ENCODE results near the gene OR4D2.

The OR4D2 gene

DNA sequence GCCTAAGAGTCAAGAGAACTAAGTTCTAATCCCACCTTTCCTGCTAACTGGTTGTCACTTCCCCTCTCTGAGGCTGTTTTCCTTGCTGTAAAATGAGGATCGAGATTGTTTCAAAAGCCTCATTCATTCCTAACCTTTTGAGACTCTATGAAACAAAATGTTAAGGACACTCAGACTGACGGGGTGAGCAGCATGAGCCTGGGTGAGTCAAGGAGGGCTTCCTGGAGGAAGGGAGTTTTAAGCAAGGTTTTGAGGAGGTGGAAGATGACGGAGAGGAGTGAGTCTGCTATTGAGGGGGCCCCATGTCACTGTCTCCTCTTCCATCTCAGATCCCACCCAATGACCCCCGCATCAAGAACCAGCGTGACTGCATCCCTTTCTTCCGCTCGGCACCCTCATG, 29.8 kb downstream of the OR4D2 start:
- no peak overlapping the region for H3K4me3 ChIP-seq (ENCODE audit: low read depth in 1 of 2, low read length in 1 of 2)
- H3K36me3 ChIP-seq = no peaks in the 10 kb centered on the region
- H3K27me3 ChIP-seq = peaks cover 17% of the 10 kb centered on the region
- H3K9me3 ChIP-seq = no peaks in the 10 kb centered on the region
- H3K27ac ChIP-seq = no peak overlapping the region
- H3K4me1 ChIP-seq (ENCODE audit: control insufficient read depth in 1 of 2, insufficient read depth in 1 of 2, low read depth in 1 of 2, low read length in 1 of 2) = no peaks in the 10 kb centered on the region
- TF ChIP-seq, protein P1, sequence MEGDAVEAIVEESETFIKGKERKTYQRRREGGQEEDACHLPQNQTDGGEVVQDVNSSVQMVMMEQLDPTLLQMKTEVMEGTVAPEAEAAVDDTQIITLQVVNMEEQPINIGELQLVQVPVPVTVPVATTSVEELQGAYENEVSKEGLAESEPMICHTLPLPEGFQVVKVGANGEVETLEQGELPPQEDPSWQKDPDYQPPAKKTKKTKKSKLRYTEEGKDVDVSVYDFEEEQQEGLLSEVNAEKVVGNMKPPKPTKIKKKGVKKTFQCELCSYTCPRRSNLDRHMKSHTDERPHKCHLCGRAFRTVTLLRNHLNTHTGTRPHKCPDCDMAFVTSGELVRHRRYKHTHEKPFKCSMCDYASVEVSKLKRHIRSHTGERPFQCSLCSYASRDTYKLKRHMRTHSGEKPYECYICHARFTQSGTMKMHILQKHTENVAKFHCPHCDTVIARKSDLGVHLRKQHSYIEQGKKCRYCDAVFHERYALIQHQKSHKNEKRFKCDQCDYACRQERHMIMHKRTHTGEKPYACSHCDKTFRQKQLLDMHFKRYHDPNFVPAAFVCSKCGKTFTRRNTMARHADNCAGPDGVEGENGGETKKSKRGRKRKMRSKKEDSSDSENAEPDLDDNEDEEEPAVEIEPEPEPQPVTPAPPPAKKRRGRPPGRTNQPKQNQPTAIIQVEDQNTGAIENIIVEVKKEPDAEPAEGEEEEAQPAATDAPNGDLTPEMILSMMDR (IDR thresholded peaks at IDR 0.05) = no peak

DNA sequence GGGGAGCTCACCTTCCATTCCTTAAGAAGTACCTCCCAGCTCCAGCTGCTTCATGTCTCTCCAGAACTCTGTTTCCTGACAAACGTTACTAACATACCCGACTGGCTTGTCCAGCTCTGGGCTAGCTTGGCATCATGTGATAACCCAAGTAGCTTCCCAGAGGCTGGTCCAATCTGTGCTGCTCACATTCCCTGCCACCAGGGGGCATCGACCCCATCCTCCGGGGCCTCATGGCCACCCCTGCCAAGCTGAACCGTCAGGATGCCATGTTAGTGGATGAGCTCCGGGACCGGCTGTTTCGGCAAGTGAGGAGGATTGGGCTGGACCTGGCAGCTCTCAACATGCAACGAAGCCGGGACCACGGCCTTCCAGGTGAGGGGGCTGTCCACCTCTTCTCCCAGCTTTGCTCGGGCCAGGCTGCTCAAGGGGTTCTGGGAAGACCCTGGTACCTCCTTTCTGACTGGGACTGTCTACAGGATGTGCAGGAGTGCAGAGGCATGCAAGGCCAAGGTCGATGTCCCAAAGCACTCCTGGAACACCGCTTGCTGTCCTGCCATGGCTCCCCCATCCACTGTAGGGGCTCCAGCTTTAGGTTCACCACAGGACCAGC, 33.3 kb downstream of the OR4D2 start:
- peaks cover 17% of the 10 kb centered on the region for H3K27me3 ChIP-seq
- TF ChIP-seq, protein P1 (IDR thresholded peaks at IDR 0.05) = no peak
- H3K27ac ChIP-seq = no peak overlapping the region
- no peaks in the 10 kb centered on the region for H3K36me3 ChIP-seq
- H3K9me3 ChIP-seq = no peaks in the 10 kb centered on the region
- H3K4me3 ChIP-seq (ENCODE audit: low read depth in 1 of 2, low read length in 1 of 2) = no peak overlapping the region
- no peaks in the 10 kb centered on the region for H3K4me1 ChIP-seq (ENCODE audit: control insufficient read depth in 1 of 2, insufficient read depth in 1 of 2, low read depth in 1 of 2, low read length in 1 of 2)

DNA sequence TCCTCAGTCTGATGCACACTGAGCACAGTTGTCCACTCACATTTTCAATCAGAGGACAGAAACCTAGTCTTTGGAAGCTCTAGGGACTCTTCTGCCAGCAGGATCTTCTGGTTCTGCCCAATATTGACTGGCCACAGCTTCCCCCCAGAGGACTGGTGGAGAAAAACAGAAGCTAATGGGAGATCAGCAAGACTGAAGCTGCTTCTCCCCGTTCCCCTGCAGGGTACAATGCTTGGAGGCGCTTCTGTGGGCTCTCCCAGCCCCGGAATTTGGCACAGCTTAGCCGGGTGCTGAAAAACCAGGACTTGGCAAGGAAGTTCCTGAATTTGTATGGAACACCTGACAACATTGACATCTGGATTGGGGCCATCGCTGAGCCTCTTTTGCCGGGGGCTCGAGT, 36.1 kb downstream of the OR4D2 start:
- Histone ChIP-seq H3K27ac (no peak overlapping the region), H3K27me3 (peaks cover 14% of the 10 kb centered on the region), H3K36me3 (peaks cover 8% of the 10 kb centered on the region), H3K9me3 (no peaks in the 10 kb centered on the region), H3K4me3 (ENCODE audit: low read depth in 1 of 2, low read length in 1 of 2) (no peak overlapping the region), H3K4me1 (ENCODE audit: control insufficient read depth in 1 of 2, insufficient read depth in 1 of 2, low read depth in 1 of 2, low read length in 1 of 2) (no peaks in the 10 kb centered on the region)
- TF ChIP-seq, protein P1 (IDR thresholded peaks at IDR 0.05) = no peak

DNA sequence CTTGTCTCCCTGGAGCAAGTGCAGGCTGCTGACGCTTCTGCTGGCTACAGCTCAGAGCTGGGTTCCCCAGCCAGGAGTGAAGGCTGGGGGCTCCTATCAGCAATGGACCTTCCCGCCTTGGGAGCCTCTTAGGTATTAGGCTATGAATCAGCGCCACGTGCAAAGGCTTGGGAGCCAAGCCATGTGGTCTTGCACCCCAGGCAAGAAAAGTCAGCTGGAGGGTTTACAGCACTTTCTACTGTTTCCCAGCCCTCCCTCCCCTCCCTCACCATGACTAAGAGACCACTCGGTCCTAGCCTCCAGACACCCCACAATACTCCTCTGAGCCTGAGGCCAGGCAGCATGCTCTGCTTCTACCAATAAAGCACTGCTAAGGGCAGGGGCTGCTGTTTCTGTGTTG, 38.0 kb downstream of the OR4D2 start:
- Histone ChIP-seq H3K4me1 (ENCODE audit: control insufficient read depth in 1 of 2, insufficient read depth in 1 of 2, low read depth in 1 of 2, low read length in 1 of 2) (no peaks in the 10 kb centered on the region), H3K27me3 (peaks cover 5% of the 10 kb centered on the region), H3K4me3 (ENCODE audit: low read depth in 1 of 2, low read length in 1 of 2) (no peak overlapping the region), H3K36me3 (peaks cover 9% of the 10 kb centered on the region), H3K27ac (no peak overlapping the region), H3K9me3 (no peaks in the 10 kb centered on the region)
- TF ChIP-seq, protein P1 (IDR thresholded peaks at IDR 0.05) = no peak

DNA sequence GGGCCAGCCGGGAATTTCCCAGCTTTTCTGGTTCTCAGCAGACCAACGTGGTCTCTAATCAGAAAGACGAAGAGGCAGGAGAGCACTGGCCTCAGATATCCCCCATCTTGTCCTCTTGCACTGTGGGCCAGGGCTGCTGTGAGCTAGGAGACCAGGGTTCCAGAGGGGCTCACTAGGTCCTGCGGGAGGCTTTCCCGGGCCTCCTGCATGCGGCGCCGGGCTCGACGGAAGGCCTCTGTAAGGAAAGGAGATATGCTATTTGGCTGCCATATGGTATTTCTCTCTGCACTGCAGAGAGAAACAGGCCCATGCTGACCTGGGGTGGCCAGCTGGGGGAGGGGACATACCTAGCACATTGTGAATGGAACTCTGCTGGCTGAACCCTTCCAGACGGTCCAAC, 39.2 kb downstream of the OR4D2 start:
- H3K36me3 ChIP-seq = peaks cover 9% of the 10 kb centered on the region
- no peak overlapping the region for H3K4me3 ChIP-seq (ENCODE audit: low read depth in 1 of 2, low read length in 1 of 2)
- TF ChIP-seq, protein P1 (IDR thresholded peaks at IDR 0.05) = no peak

More for the DNA sequence above, 39.2 kb downstream of the OR4D2 start:
- Histone ChIP-seq H3K27me3 (no peaks in the 10 kb centered on the region), H3K9me3 (no peaks in the 10 kb centered on the region), H3K27ac (no peak overlapping the region), H3K4me1 (ENCODE audit: control insufficient read depth in 1 of 2, insufficient read depth in 1 of 2, low read depth in 1 of 2, low read length in 1 of 2) (no peaks in the 10 kb centered on the region)
